ENCODE results near the gene TUBA4A. TPM values are rescaled to one million over a fixed set of nuclear protein-coding genes. Genes with fewer than 3 reads are reported as not detected.

TUBA4A gene
- total RNA-seq, 1 donor from 2014 or later = 122 TPM

DNA sequence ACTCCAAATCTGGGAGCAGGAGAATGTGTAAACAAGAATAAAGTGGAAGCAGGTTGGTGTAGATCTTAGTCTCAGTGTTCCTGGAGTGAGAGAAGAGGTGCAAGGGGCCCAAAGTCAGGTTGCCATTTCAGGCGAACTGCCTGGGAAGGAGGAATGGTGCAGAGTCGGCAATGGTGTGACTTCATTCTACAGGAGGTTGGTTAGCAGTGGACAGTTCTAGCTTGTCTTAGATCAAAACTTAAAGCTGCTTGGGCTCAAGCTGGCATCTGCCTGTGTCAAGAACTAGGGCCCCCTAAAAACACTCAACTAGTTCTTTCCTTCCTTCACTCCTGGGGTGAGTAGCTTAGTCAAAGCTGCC lies 4.9 kb downstream of the TUBA4A start:
- H3K4me1 ChIP-seq = peaks cover 91% of the 10 kb centered on the region
- intact Hi-C loops (cut with DNase I) = no loop called here

DNA sequence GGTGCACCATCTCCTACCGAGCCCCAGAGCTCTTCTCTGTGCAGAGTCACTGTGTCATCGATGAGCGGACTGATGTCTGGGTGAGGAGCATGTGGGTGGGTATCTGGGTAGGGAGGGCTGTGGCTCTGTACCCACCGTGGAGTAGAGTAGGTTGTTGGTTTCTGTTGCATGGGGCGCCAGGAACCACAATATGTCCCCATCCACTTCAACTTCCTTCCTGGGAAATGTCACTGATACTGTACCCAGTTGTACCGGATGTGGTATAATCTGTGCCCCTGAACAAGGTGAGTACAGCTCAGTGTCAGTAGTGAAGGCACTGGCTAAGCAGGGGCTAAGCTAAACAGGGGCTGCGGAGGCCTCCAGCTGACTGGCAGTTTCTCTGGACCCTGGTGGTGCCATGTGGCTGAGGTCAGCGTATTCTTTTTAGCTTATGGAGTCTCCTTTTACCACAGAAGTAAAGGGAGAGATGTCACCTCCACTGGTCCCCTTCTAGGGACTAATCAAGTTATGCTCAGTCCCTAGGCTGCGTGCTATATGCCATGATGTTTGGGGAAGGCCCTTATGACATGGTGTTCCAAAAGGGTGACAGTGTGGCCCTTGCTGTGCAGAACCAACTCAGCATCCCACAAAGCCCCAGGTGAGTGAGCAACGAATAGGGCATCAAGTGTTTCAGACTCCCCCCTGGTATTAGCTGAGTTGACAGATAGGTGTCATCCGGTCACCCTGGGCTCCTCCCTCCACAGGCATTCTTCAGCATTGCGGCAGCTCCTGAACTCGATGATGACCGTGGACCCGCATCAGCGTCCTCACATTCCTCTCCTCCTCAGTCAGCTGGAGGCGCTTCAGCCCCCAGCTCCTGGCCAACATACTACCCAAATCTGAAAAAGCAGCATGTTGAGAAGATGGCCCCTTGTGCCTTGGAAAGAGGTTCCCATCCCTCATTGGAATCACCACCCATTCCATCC lies 5.8 kb downstream of the TUBA4A start:
- Histone ChIP-seq H3K27me3 (no peaks in the 10 kb centered on the region), H3K4me1 (peaks cover 86% of the 10 kb centered on the region), H3K27ac (peak overlapping the region; percentile 81), H3K9me3 (no peaks in the 10 kb centered on the region), H3K4me3 (no peak overlapping the region), H3K36me3 (peaks cover 0 to 14% of the 10 kb centered on the region in 2 donors)
- no peak for DNase-seq (ENCODE audit: extremely low spot score in 2 of 2)
- intact Hi-C loops (cut with DNase I) = no loop called here
- no peak for TF ChIP-seq POLR2AphosphoS5 (IDR thresholded peaks at IDR 0.05; ENCODE audit: insufficient read depth in 1 of 2, low read depth in 1 of 2)
- no peak for TF ChIP-seq POLR2A (IDR thresholded peaks at IDR 0.05)
- TF ChIP-seq, protein P1, sequence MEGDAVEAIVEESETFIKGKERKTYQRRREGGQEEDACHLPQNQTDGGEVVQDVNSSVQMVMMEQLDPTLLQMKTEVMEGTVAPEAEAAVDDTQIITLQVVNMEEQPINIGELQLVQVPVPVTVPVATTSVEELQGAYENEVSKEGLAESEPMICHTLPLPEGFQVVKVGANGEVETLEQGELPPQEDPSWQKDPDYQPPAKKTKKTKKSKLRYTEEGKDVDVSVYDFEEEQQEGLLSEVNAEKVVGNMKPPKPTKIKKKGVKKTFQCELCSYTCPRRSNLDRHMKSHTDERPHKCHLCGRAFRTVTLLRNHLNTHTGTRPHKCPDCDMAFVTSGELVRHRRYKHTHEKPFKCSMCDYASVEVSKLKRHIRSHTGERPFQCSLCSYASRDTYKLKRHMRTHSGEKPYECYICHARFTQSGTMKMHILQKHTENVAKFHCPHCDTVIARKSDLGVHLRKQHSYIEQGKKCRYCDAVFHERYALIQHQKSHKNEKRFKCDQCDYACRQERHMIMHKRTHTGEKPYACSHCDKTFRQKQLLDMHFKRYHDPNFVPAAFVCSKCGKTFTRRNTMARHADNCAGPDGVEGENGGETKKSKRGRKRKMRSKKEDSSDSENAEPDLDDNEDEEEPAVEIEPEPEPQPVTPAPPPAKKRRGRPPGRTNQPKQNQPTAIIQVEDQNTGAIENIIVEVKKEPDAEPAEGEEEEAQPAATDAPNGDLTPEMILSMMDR (IDR thresholded peaks at IDR 0.05) = no peak

More for the DNA sequence above, 4.9 kb downstream of the TUBA4A start:
- no peak for TF ChIP-seq POLR2AphosphoS5 (IDR thresholded peaks at IDR 0.05; ENCODE audit: insufficient read depth in 1 of 2, low read depth in 1 of 2)
- no peak for TF ChIP-seq POLR2A (IDR thresholded peaks at IDR 0.05)
- TF ChIP-seq, protein P1 (IDR thresholded peaks at IDR 0.05) = no peak
- H3K27ac ChIP-seq = peak overlapping the region; percentile 81
- H3K4me3 ChIP-seq = peak overlapping the region in 1 of 2 donors; percentile 11
- H3K36me3 ChIP-seq = peaks cover 0 to 14% of the 10 kb centered on the region in 2 donors
- DNase-seq (ENCODE audit: extremely low spot score in 2 of 2) = no peak
- H3K27me3 ChIP-seq = no peaks in the 10 kb centered on the region
- H3K9me3 ChIP-seq = no peaks in the 10 kb centered on the region

DNA sequence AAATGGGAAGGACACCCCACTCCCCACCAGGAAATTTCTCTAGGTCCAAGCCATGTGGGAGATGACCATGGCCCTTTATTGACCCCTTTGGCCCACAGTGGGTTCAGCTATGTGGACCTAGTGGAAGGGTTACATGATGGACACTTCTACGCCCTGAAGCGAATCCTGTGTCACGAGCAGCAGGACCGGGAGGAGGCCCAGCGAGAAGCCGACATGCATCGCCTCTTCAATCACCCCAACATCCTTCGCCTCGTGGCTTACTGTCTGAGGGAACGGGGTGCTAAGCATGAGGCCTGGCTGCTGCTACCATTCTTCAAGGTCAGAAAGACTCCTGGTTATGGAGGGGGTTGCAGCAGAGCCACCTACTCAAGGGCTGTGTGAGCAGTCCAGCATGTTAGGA lies 7.2 kb downstream of the TUBA4A start:
- H3K27me3 ChIP-seq = no peaks in the 10 kb centered on the region
- no peaks in the 10 kb centered on the region for H3K9me3 ChIP-seq
- H3K27ac ChIP-seq = peak overlapping the region; percentile 94
- H3K4me1 ChIP-seq = peaks cover 72% of the 10 kb centered on the region
- TF ChIP-seq POLR2AphosphoS5 (IDR thresholded peaks at IDR 0.05; ENCODE audit: insufficient read depth in 1 of 2, low read depth in 1 of 2) (no peak), POLR2A (IDR thresholded peaks at IDR 0.05) (no peak)
- TF ChIP-seq, protein P1 (IDR thresholded peaks at IDR 0.05) = no peak
- intact Hi-C loops (cut with DNase I) = no loop called here
- H3K36me3 ChIP-seq = peaks cover 0 to 14% of the 10 kb centered on the region in 2 donors
- H3K4me3 ChIP-seq = no peak overlapping the region
- peak in 1 of 2 donors; percentile 83 for DNase-seq (ENCODE audit: extremely low spot score in 2 of 2)

DNA sequence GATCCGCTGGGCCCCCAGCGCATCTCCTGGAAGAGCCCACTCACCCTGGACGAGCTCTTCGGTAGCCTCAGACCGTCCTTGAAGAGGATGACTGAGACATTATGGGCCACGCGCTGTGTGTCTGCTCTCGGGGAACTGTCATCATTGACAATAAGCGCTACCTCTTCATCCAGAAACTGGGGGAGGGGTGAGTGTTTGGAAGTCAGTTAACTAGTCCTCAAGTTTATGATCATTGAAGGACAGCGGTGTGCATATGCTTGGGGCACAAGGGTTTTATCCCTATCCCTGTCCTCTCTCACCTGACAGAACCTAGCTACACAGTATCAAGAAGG lies 7.9 kb downstream of the TUBA4A start:
- intact Hi-C loops (cut with DNase I) = no loop called here
- TF ChIP-seq, protein P1 (IDR thresholded peaks at IDR 0.05) = no peak
- TF ChIP-seq POLR2A (IDR thresholded peaks at IDR 0.05) = no peak
- TF ChIP-seq POLR2AphosphoS5 (IDR thresholded peaks at IDR 0.05; ENCODE audit: insufficient read depth in 1 of 2, low read depth in 1 of 2) = no peak
- no peaks in the 10 kb centered on the region for H3K27me3 ChIP-seq
- peak overlapping the region; percentile 94 for H3K27ac ChIP-seq
- peak overlapping the region; percentile 60 to 88 for H3K4me3 ChIP-seq
- peaks cover 65% of the 10 kb centered on the region for H3K4me1 ChIP-seq
- no peaks in the 10 kb centered on the region for H3K9me3 ChIP-seq
- DNase-seq (ENCODE audit: extremely low spot score in 2 of 2) = no peak
- H3K36me3 ChIP-seq = peaks cover 0 to 8% of the 10 kb centered on the region in 2 donors

All from vagina (tissue), 2 donors.